OCI-LY3 (cell line): ENCODE results near the gene ANKMY2.

ENCODE experiments used
- EZH2phosphoT487 ChIP-seq: fragments of 200-600 bp; shearing (Covaris generic); IDR thresholded peaks from 2 replicates; pipeline ENCODE4 v1.6.1; 2018; ENCODE audit warnings: antibody characterized with exemption, mixed run types, low read depth
- TF ChIP-seq, protein P1 (sequence below): fragments of 200-600, 300-600 bp; sonication (generic); IDR thresholded peaks from 2 replicates; pipeline ENCODE4 v1.5.1; 2014; ENCODE audit warnings: antibody characterized with exemption, low read length, low read depth

DNA sequence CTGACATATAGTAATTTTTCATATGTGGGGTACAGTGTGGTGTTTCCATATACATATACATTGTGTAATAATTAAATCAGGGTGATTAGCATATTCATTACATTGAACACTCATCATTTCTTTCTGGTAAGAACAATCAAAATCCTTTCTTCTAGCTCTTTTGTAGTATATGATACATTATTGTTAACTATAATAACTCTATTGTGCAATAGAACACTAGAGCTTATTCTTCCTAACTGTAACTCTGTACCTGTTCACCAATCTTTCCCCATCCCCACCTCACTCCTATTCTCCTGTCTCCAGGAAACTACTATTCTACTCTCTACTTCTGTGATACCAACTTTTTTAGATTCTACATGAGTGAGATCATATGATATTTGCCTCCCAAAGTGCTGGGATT is 9.8 kb upstream of the ANKMY2 start:
- TF ChIP-seq, protein P1, sequence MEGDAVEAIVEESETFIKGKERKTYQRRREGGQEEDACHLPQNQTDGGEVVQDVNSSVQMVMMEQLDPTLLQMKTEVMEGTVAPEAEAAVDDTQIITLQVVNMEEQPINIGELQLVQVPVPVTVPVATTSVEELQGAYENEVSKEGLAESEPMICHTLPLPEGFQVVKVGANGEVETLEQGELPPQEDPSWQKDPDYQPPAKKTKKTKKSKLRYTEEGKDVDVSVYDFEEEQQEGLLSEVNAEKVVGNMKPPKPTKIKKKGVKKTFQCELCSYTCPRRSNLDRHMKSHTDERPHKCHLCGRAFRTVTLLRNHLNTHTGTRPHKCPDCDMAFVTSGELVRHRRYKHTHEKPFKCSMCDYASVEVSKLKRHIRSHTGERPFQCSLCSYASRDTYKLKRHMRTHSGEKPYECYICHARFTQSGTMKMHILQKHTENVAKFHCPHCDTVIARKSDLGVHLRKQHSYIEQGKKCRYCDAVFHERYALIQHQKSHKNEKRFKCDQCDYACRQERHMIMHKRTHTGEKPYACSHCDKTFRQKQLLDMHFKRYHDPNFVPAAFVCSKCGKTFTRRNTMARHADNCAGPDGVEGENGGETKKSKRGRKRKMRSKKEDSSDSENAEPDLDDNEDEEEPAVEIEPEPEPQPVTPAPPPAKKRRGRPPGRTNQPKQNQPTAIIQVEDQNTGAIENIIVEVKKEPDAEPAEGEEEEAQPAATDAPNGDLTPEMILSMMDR, result no peak
- TF ChIP-seq EZH2phosphoT487, result no peak
